K562 (cell line): ENCODE data around the gene CFAP300. TPM values are rescaled to one million over a fixed set of nuclear protein-coding genes. Genes with fewer than 3 reads are reported as not detected.

Experiments
- ATAC-seq: fragments of 200-7000 bp; cut with Tn5 transposase; 3 replicates; pipeline ENCODE4 v1.9.1; 2020; ENCODE audit warnings: moderate library complexity
- BruUV-seq: library from RNA; stranded (reverse); fragments of 400-500 nt; replicated peaks from 2 replicates; lab custom pipeline; 2021; lab: Mats Ljungman, UMichigan
- CTCF ChIA-PET: fragments of 300-600 bp; formaldehyde crosslinking; extraction: SDS; loops from one replicate; lab custom pipeline; 2021; ENCODE audit warnings: low intra/inter-chr PET ratio; lab: Yijun Ruan, JAX
- POLR2A ChIA-PET: fragments of 300-600, 350-650 bp; sonication (Branson Sonifier 250); formaldehyde crosslinking; extraction: SDS; loops from one replicate; lab custom pipeline; 2021; ENCODE audit warnings: antibody characterized with exemption, inconsistent platforms; lab: Yijun Ruan, JAX
- DNase-seq, 4 experiments: peaks; one replicate each; pipeline versions ENCODE4 v3.0.0 to v3.0.0-alpha.2; 2011 to 2018; ENCODE audit warnings: low spot score in 3 of 4, mixed read lengths in 3 of 4; ENCODE audit errors: extremely low read depth in 1 of 4
- FAIRE-seq: peaks from 2 replicates; lab custom pipeline; 2011; peaks lifted over from hg19 to GRCh38; lab: Jason Lieb, UNC
- H2AFZ ChIP-seq: 2 replicates; pipeline ENCODE4 v1.6.0; 2011; ENCODE audit warnings: low read depth, low read length, control low read depth, inconsistent platforms
- H3K27ac ChIP-seq: fragments of 200-600 bp; 3 replicates; pipeline ENCODE4 v1.8.0; 2011; ENCODE audit warnings: low read depth, mild to moderate bottlenecking, control low read depth, inconsistent platforms, low read length, moderate library complexity, mixed read lengths; ENCODE audit errors: extremely low read depth
- H3K27me3 ChIP-seq, 2 experiments: fragments of 300-600 bp in 1 of 2; 2 replicates in 1 of 2; 3 replicates in 1 of 2; pipeline versions ENCODE4 v1.6.0 to v1.8.0; 2011; ENCODE audit warnings: inconsistent platforms in 2 of 2, low read length in 2 of 2, mild to moderate bottlenecking in 1 of 2, mixed read lengths in 1 of 2, moderate library complexity in 1 of 2; ENCODE audit not compliant: control insufficient read depth in 2 of 2, insufficient read depth in 2 of 2
- H3K36me3 ChIP-seq: fragments of 300-600 bp; 3 replicates; pipeline ENCODE4 v1.8.0; 2011; ENCODE audit warnings: mild to moderate bottlenecking, low read length, inconsistent platforms; ENCODE audit not compliant: control insufficient read depth, insufficient read depth
- H3K4me1 ChIP-seq, 2 experiments: fragments of 200-600 bp in 1 of 2; replicated peaks in 1 of 2; 2 replicates in 1 of 2; 3 replicates in 1 of 2; pipeline versions ENCODE4 v1.5.1 to v1.8.0; 2011; ENCODE audit warnings: inconsistent platforms in 2 of 2, low read length in 2 of 2, mild to moderate bottlenecking in 1 of 2, mixed read lengths in 1 of 2, moderate library complexity in 1 of 2; ENCODE audit not compliant: control insufficient read depth in 2 of 2, insufficient read depth in 2 of 2
- H3K4me2 ChIP-seq: 2 replicates; pipeline ENCODE4 v1.6.1; 2011; ENCODE audit warnings: low read length, control low read depth, inconsistent platforms, mixed read lengths; ENCODE audit not compliant: insufficient read depth
- H3K4me3 ChIP-seq: fragments of 200-600 bp; sonication (generic), shearing (Covaris generic); 2 replicates; pipeline ENCODE4 v1.5.1; 2016; ENCODE audit warnings: control low read depth, inconsistent platforms
- H3K79me2 ChIP-seq: fragments of 200-600 bp; 3 replicates; pipeline ENCODE4 v1.8.0; 2011; ENCODE audit warnings: low read length, inconsistent platforms; ENCODE audit not compliant: control insufficient read depth, insufficient read depth
- H3K9ac ChIP-seq, 2 experiments: 2 replicates each; pipeline versions ENCODE4 v1.6.0 to v1.6.1; 2011; ENCODE audit warnings: low read depth in 2 of 2, low read length in 2 of 2, control low read depth in 1 of 2, inconsistent platforms in 1 of 2, mild to moderate bottlenecking in 1 of 2, mixed read lengths in 1 of 2; ENCODE audit not compliant: insufficient read depth in 1 of 2
- H3K9me1 ChIP-seq: one replicate; pipeline ENCODE4 v1.6.0; 2011; ENCODE audit warnings: inconsistent platforms, mild to moderate bottlenecking, low read length, moderate library complexity; ENCODE audit not compliant: control insufficient read depth, insufficient read depth
- H3K9me3 ChIP-seq: replicated peaks from 2 replicates; pipeline ENCODE4 v1.5.1; 2011; ENCODE audit warnings: low read depth, low read length, inconsistent platforms; ENCODE audit not compliant: control insufficient read depth, insufficient read depth
- H4K20me1 ChIP-seq: replicated peaks from 2 replicates; pipeline ENCODE4 v1.6.1; 2011; ENCODE audit warnings: low read length, inconsistent platforms, mixed read lengths; ENCODE audit not compliant: control insufficient read depth, insufficient read depth
- CHAMP1 ChIP-seq: fragments of 450-650 bp; IDR thresholded peaks from 2 replicates; pipeline ENCODE4 v1.6.1; 2016; ENCODE audit warnings: mild to moderate bottlenecking
- ETV6 ChIP-seq, 3 experiments: fragments of 150-350 bp in 1 of 3; sonication (generic) in 1 of 3; formaldehyde crosslinking in 1 of 3; IDR thresholded peaks; 2 replicates each; pipeline versions ENCODE4 v1.6.1 to v1.8.0; 2014 to 2022; ENCODE audit warnings: borderline replicate concordance in 2 of 3, low read depth in 2 of 3, antibody characterized with exemption in 1 of 3, low read length in 1 of 3, mild to moderate bottlenecking in 1 of 3, missing genetic modification reagents in 1 of 3
- HNRNPH1 ChIP-seq: fragments of 200-400 bp; formaldehyde crosslinking; optimal IDR thresholded peaks from 2 replicates; pipeline ENCODE3; 2017; ENCODE audit warnings: low read depth, mild to moderate bottlenecking, low read length, moderate library complexity
- LCOR ChIP-seq: sonication (generic); formaldehyde crosslinking; IDR thresholded peaks from 2 replicates; pipeline ENCODE4 v1.8.0; 2022; ENCODE audit warnings: mild to moderate bottlenecking, missing genetic modification reagents
- MCM7 ChIP-seq, 2 experiments: fragments of 450-650 bp; IDR thresholded peaks; 2 replicates each; pipeline ENCODE4 v1.6.1; 2016 to 2018
- MTF1 ChIP-seq: fragments of 250-450 bp; sonication (Bioruptor Pico); IDR thresholded peaks from 2 replicates; pipeline ENCODE4 v1.9.0; 2021; ENCODE audit warnings: moderate library complexity, mild to moderate bottlenecking, inconsistent platforms, borderline replicate concordance
- PHB ChIP-seq: fragments of 250-450 bp; sonication (Bioruptor Pico); IDR thresholded peaks from 2 replicates; pipeline ENCODE4 v1.5.0; 2021
- PTBP1 ChIP-seq: fragments of 200-400 bp; formaldehyde crosslinking; IDR thresholded peaks from 2 replicates; pipeline ENCODE4 v1.6.1; 2017; ENCODE audit warnings: low read depth, low read length
- RUNX1 ChIP-seq: sonication (generic); IDR thresholded peaks from 2 replicates; pipeline ENCODE4 v1.6.1; 2016; ENCODE audit warnings: antibody characterized with exemption, low read depth
- SMAD2 ChIP-seq: fragments of 150-350 bp; IDR thresholded peaks from 2 replicates; pipeline ENCODE4 v1.6.1; 2014; ENCODE audit warnings: low read depth, mild to moderate bottlenecking, low read length
- ZNF518B ChIP-seq: fragments of 250-450 bp; sonication (Bioruptor Pico); IDR thresholded peaks from 2 replicates; pipeline ENCODE4 v1.5.0; 2021; ENCODE audit warnings: mild to moderate bottlenecking, moderate library complexity
- ZNF696 ChIP-seq: fragments of 250-450 bp; sonication (Bioruptor Pico); conservative IDR thresholded peaks from 2 replicates; pipeline ENCODE4 v1.4.0; 2020; ENCODE audit warnings: mild to moderate bottlenecking, moderate library complexity
- in situ Hi-C: fragments of 300-500 bp; cut with MboI; formaldehyde crosslinking; loops from 4 replicates; pipeline ENCODE4 v1.15.0; 2018; ENCODE audit warnings: inconsistent platforms, mixed read lengths
- intact Hi-C: fragments of 100-400 bp; cut with micrococcal nuclease; formaldehyde crosslinking; loops from 2 replicates; pipeline ENCODE4 v1.14.2; 2022
- polyA plus RNA-seq, 8 experiments: library from polyadenylated mRNA; depleted of rRNA in 4 of 8; stranded (reverse) in 5 of 8; unstranded in 3 of 8; fragments of >200 nt; fragmentation: Nextera tagmentation in 2 of 8; fragmentation: Illumina TruSeq in 1 of 8; extraction: Ambion mirVana in 2 of 8; extraction: Trizol in 1 of 8; gene quantifications; 2 replicates each; pipeline versions ENCODE4 v1.2.1 to v1.2.3, GENCODE V29; 2011 to 2014; ENCODE audit warnings: inconsistent platforms in 1 of 8, missing spikeins in 1 of 8
- total RNA-seq, 7 experiments: library from RNA; depleted of rRNA in 6 of 7; stranded (reverse); fragments of >200 nt in 6 of 7; fragmentation: Illumina TruSeq in 2 of 7; extraction: Trizol in 2 of 7; gene quantifications; 2 replicates each; pipeline versions ENCODE4 v1.2.1 to v1.2.3, GENCODE V29; 2011 to 2021; ENCODE audit warnings: low replicate concordance in 1 of 7
- TF ChIP-seq, protein P1 (sequence below): fragments of 450-650 bp; IDR thresholded peaks from 2 replicates; pipeline ENCODE4 v1.6.1; 2018; ENCODE audit warnings: mild to moderate bottlenecking, low read depth; ENCODE audit not compliant: partially characterized antibody
- TF ChIP-seq, protein P2 (sequence below): fragments of 250-450 bp; sonication (Bioruptor Pico); IDR thresholded peaks from 2 replicates; pipeline ENCODE4 v1.8.0; 2022; ENCODE audit warnings: moderate library complexity, mild to moderate bottlenecking, inconsistent platforms

The CFAP300 gene
- total and polyA plus RNA-seq, 9 of the 15 experiments (the other 6 are each of a cell fraction or from before 2014, with no cell fraction given), result not detected

- H3K27me3 ChIP-seq, result no peaks in the 10 kb centered on the region
- H3K9me3 ChIP-seq, result no peaks in the 10 kb centered on the region
- H3K9me1 ChIP-seq, result no peaks in the 10 kb centered on the region
- no TSS peak for BruUV-seq
- ChIA-PET CTCF (interaction anchor here (0.6 kb wide), 1 partner anchor 127 kb away, joined by 3 read pairs; no protein-coding TSS in a partner anchor), POLR2A (interaction anchor here (0.6 kb wide), 1 partner anchor 102 kb away, joined by 4 read pairs; no protein-coding TSS in a partner anchor)
- no peaks in the 10 kb centered on the region for H3K36me3 ChIP-seq
- no peak overlapping the region for H3K27ac ChIP-seq
- peaks cover 0 to 4% of the 10 kb centered on the region in 2 experiments; a peak in 1 of 5 replicates for H3K4me1 ChIP-seq
- no peaks in the 10 kb centered on the region for H4K20me1 ChIP-seq
- no peak overlapping the region for H3K4me2 ChIP-seq
- DNase-seq, result no peak
- no peak overlapping the region for H3K4me3 ChIP-seq
- FAIRE-seq, result no peak
- no peak overlapping the region for H2AFZ ChIP-seq
- no peak for ATAC-seq
- in situ Hi-C loops, result no loop called here
- no peaks in the 10 kb centered on the region for H3K79me2 ChIP-seq
- intact Hi-C loops, result no loop called here
- no peak overlapping the region for H3K9ac ChIP-seq
- TF ChIP-seq, protein P1, sequence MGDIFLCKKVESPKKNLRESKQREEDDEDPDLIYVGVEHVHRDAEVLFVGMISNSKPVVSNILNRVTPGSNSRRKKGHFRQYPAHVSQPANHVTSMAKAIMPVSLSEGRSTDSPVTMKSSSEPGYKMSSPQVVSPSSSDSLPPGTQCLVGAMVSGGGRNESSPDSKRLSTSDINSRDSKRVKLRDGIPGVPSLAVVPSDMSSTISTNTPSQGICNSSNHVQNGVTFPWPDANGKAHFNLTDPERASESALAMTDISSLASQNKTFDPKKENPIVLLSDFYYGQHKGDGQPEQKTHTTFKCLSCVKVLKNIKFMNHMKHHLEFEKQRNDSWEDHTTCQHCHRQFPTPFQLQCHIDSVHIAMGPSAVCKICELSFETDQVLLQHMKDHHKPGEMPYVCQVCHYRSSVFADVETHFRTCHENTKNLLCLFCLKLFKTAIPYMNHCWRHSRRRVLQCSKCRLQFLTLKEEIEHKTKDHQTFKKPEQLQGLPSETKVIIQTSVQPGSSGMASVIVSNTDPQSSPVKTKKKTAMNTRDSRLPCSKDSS, result no peak
- TF ChIP-seq HNRNPH1, result no peak
- TF ChIP-seq PHB (CRISPR knock-in tag), result no peak
- no peak for TF ChIP-seq CHAMP1
- TF ChIP-seq ZNF696, result no peak
- no peak for TF ChIP-seq MCM7 (IDR thresholded peaks at IDR 0.05)
- TF ChIP-seq ETV6 (IDR thresholded peaks at IDR 0.05; ENCODE audit: borderline replicate concordance in 1 of 2, low read depth in 2 of 2, low read length in 1 of 2), result no peak
- TF ChIP-seq ETV6 (CRISPR knock-in tag; IDR thresholded peaks at IDR 0.05; ENCODE audit: borderline replicate concordance), result no peak
- no peak for TF ChIP-seq SMAD2
- TF ChIP-seq MTF1 (CRISPR knock-in tag), result no peak
- TF ChIP-seq, protein P2, sequence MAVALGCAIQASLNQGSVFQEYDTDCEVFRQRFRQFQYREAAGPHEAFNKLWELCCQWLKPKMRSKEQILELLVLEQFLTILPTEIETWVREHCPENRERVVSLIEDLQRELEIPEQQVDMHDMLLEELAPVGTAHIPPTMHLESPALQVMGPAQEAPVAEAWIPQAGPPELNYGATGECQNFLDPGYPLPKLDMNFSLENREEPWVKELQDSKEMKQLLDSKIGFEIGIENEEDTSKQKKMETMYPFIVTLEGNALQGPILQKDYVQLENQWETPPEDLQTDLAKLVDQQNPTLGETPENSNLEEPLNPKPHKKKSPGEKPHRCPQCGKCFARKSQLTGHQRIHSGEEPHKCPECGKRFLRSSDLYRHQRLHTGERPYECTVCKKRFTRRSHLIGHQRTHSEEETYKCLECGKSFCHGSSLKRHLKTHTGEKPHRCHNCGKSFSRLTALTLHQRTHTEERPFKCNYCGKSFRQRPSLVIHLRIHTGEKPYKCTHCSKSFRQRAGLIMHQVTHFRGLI, result no peak
- TF ChIP-seq RUNX1, result no peak
- no peak for TF ChIP-seq ZNF518B (CRISPR knock-in tag)
- no peak for TF ChIP-seq LCOR
- TF ChIP-seq PTBP1, result no peak
These were observed 68.3 kb downstream of the CFAP300 start for GRCh38 chr11:102115557-102115956.
